Measurements from ENCODE around the gene LMBR1L.
A peak's percentile ranks its signal among the peaks of the same experiment; 100 is the strongest.

GRCh38 chr12:49069507-49070346, 40.9 kb downstream of the LMBR1L start, which contains the start of gene RHEBL1:
- TF ChIP-seq, protein P1, sequence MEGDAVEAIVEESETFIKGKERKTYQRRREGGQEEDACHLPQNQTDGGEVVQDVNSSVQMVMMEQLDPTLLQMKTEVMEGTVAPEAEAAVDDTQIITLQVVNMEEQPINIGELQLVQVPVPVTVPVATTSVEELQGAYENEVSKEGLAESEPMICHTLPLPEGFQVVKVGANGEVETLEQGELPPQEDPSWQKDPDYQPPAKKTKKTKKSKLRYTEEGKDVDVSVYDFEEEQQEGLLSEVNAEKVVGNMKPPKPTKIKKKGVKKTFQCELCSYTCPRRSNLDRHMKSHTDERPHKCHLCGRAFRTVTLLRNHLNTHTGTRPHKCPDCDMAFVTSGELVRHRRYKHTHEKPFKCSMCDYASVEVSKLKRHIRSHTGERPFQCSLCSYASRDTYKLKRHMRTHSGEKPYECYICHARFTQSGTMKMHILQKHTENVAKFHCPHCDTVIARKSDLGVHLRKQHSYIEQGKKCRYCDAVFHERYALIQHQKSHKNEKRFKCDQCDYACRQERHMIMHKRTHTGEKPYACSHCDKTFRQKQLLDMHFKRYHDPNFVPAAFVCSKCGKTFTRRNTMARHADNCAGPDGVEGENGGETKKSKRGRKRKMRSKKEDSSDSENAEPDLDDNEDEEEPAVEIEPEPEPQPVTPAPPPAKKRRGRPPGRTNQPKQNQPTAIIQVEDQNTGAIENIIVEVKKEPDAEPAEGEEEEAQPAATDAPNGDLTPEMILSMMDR (IDR thresholded peaks at IDR 0.05 in 4 of 5, conservative IDR thresholded peaks at IDR 0.05 in 1 of 5), result peak in 1 of 5 experiments; percentile 9
- peak; percentile 17 to 26 for TF ChIP-seq POLR2A (IDR thresholded peaks at IDR 0.05)
